Measurements from ENCODE around the gene RASGRP3. TPM values are rescaled to one million over a fixed set of nuclear protein-coding genes. Genes with fewer than 3 reads are reported as not detected.

RASGRP3 gene
- polyA plus RNA-seq, 1 of the 3 experiments (the other 2 are of a cell fraction): 72.5 TPM

DNA sequence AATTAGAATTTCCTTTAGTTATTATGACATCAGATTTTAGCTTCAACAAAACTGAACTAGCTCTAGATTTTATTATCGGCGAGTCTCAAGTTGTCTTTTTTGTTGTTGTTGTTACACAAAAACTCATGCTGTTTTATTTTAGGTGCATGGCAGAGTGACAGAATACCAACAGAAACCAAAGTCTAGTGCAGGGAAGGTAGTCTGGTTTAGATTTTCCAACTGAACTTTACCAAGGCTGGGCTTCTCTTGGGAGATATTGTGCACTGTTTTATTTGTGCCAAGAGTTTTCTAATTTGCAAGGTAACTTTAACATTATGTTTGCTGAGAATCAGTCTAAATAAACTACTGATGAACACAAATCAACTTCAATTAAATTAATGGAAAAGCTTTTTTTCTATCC, 43.6 kb upstream of the RASGRP3 start:
- Histone ChIP-seq H3F3A (replicated peaks; ENCODE audit: insufficient read depth) (peaks cover 34% of the 10 kb centered on the region), H3K79me2 (ENCODE audit: insufficient read depth) (no peaks in the 10 kb centered on the region), H3K27ac (ENCODE audit: low read depth in 2 of 2, low read length in 1 of 2) (peak overlapping the region; percentile 57 to 81; a peak in 3 of 4 replicates), H3K4me3 (ENCODE audit: low read depth in 2 of 2, low read length in 1 of 2) (no peak overlapping the region), H3K27me3 (ENCODE audit: insufficient read depth) (no peaks in the 10 kb centered on the region), H4K20me1 (ENCODE audit: insufficient read depth) (no peaks in the 10 kb centered on the region), H3K36me3 (replicated peaks in 1 of 2; ENCODE audit: control insufficient read depth in 1 of 2, insufficient read depth in 2 of 2, low read length in 1 of 2) (no peaks in the 10 kb centered on the region), H3K4me2 (no peak overlapping the region), H3K9me3 (no peaks in the 10 kb centered on the region), H3K9ac (no peak overlapping the region), H2AFZ (ENCODE audit: low read depth) (no peak overlapping the region), H3K4me1 (ENCODE audit: control insufficient read depth in 1 of 2, insufficient read depth in 2 of 2, low read depth in 1 of 2, low read length in 1 of 2) (peaks cover 0 to 8% of the 10 kb centered on the region in 2 experiments; a peak in 2 of 4 replicates), H3K9me2 (no peaks in the 10 kb centered on the region)
- 81% methylated on average over 2 of the region's 2 CpGs for WGBS (ENCODE audit: low lambda C conversion rate)
- POLR2A ChIA-PET: no interaction called here
- DNase-seq: no peak
- CTCF ChIA-PET: interaction anchor here (1.0 to 3.5 kb wide), 2 partner anchors 9 to 12 kb away, joined by 3 to 20 read pairs; no protein-coding TSS in a partner anchor
- TF ChIP-seq FOXM1 (IDR thresholded peaks at IDR 0.05; ENCODE audit: low read depth) (no peak), FOXJ3 (CRISPR knock-in tag; IDR thresholded peaks at IDR 0.05) (no peak), RXRA (IDR thresholded peaks at IDR 0.05; ENCODE audit: borderline replicate concordance, low read depth) (no peak), EZH2phosphoT487 (IDR thresholded peaks at IDR 0.05; ENCODE audit: borderline replicate concordance, low read depth) (no peak), TAF1 (IDR thresholded peaks at IDR 0.05; ENCODE audit: borderline replicate concordance, low read depth, low read length) (no peak), NFIC (IDR thresholded peaks at IDR 0.05; ENCODE audit: borderline replicate concordance) (no peak), MXI1 (IDR thresholded peaks at IDR 0.05; ENCODE audit: low read depth, low read length) (no peak), ELF1 (IDR thresholded peaks at IDR 0.05) (no peak), TEAD4 (IDR thresholded peaks at IDR 0.05; ENCODE audit: borderline replicate concordance, insufficient read depth) (no peak), GATA2 (CRISPR knock-in tag; IDR thresholded peaks at IDR 0.05) (no peak), CHD2 (IDR thresholded peaks at IDR 0.05; ENCODE audit: low read length, partially characterized antibody) (no peak), RAD21 (IDR thresholded peaks at IDR 0.05; ENCODE audit: low read length) (no peak), SIN3A (IDR thresholded peaks at IDR 0.05; ENCODE audit: borderline replicate concordance, low read depth, low read length) (no peak), RFX5 (IDR thresholded peaks at IDR 0.05; ENCODE audit: low read length) (no peak)
- TF ChIP-seq, protein P1, sequence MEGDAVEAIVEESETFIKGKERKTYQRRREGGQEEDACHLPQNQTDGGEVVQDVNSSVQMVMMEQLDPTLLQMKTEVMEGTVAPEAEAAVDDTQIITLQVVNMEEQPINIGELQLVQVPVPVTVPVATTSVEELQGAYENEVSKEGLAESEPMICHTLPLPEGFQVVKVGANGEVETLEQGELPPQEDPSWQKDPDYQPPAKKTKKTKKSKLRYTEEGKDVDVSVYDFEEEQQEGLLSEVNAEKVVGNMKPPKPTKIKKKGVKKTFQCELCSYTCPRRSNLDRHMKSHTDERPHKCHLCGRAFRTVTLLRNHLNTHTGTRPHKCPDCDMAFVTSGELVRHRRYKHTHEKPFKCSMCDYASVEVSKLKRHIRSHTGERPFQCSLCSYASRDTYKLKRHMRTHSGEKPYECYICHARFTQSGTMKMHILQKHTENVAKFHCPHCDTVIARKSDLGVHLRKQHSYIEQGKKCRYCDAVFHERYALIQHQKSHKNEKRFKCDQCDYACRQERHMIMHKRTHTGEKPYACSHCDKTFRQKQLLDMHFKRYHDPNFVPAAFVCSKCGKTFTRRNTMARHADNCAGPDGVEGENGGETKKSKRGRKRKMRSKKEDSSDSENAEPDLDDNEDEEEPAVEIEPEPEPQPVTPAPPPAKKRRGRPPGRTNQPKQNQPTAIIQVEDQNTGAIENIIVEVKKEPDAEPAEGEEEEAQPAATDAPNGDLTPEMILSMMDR (IDR thresholded peaks at IDR 0.05): no peak
- TF ChIP-seq, protein P2, sequence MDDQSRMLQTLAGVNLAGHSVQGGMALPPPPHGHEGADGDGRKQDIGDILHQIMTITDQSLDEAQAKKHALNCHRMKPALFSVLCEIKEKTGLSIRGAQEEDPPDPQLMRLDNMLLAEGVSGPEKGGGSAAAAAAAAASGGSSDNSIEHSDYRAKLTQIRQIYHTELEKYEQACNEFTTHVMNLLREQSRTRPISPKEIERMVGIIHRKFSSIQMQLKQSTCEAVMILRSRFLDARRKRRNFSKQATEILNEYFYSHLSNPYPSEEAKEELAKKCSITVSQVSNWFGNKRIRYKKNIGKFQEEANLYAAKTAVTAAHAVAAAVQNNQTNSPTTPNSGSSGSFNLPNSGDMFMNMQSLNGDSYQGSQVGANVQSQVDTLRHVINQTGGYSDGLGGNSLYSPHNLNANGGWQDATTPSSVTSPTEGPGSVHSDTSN (IDR thresholded peaks at IDR 0.05): no peak
- TF ChIP-seq, protein P3, sequence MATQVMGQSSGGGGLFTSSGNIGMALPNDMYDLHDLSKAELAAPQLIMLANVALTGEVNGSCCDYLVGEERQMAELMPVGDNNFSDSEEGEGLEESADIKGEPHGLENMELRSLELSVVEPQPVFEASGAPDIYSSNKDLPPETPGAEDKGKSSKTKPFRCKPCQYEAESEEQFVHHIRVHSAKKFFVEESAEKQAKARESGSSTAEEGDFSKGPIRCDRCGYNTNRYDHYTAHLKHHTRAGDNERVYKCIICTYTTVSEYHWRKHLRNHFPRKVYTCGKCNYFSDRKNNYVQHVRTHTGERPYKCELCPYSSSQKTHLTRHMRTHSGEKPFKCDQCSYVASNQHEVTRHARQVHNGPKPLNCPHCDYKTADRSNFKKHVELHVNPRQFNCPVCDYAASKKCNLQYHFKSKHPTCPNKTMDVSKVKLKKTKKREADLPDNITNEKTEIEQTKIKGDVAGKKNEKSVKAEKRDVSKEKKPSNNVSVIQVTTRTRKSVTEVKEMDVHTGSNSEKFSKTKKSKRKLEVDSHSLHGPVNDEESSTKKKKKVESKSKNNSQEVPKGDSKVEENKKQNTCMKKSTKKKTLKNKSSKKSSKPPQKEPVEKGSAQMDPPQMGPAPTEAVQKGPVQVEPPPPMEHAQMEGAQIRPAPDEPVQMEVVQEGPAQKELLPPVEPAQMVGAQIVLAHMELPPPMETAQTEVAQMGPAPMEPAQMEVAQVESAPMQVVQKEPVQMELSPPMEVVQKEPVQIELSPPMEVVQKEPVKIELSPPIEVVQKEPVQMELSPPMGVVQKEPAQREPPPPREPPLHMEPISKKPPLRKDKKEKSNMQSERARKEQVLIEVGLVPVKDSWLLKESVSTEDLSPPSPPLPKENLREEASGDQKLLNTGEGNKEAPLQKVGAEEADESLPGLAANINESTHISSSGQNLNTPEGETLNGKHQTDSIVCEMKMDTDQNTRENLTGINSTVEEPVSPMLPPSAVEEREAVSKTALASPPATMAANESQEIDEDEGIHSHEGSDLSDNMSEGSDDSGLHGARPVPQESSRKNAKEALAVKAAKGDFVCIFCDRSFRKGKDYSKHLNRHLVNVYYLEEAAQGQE (IDR thresholded peaks at IDR 0.05; ENCODE audit: low read depth, low read length): no peak
- TF ChIP-seq, protein P4, sequence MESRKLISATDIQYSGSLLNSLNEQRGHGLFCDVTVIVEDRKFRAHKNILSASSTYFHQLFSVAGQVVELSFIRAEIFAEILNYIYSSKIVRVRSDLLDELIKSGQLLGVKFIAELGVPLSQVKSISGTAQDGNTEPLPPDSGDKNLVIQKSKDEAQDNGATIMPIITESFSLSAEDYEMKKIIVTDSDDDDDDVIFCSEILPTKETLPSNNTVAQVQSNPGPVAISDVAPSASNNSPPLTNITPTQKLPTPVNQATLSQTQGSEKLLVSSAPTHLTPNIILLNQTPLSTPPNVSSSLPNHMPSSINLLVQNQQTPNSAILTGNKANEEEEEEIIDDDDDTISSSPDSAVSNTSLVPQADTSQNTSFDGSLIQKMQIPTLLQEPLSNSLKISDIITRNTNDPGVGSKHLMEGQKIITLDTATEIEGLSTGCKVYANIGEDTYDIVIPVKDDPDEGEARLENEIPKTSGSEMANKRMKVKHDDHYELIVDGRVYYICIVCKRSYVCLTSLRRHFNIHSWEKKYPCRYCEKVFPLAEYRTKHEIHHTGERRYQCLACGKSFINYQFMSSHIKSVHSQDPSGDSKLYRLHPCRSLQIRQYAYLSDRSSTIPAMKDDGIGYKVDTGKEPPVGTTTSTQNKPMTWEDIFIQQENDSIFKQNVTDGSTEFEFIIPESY (IDR thresholded peaks at IDR 0.05; ENCODE audit: borderline replicate concordance, low read depth): no peak
- TF ChIP-seq, protein P5, sequence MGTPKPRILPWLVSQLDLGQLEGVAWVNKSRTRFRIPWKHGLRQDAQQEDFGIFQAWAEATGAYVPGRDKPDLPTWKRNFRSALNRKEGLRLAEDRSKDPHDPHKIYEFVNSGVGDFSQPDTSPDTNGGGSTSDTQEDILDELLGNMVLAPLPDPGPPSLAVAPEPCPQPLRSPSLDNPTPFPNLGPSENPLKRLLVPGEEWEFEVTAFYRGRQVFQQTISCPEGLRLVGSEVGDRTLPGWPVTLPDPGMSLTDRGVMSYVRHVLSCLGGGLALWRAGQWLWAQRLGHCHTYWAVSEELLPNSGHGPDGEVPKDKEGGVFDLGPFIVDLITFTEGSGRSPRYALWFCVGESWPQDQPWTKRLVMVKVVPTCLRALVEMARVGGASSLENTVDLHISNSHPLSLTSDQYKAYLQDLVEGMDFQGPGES (IDR thresholded peaks at IDR 0.05; ENCODE audit: low read depth, low read length): no peak

All from SK-N-SH (cell line).